ENCODE data around the gene DMC1. TPM values are rescaled to one million over a fixed set of nuclear protein-coding genes. Genes with fewer than 3 reads are reported as not detected.

Gene DMC1
- total and polyA plus RNA-seq, 2 of the 13 experiments (the other 11 are each of a cell fraction or from before 2014, with no cell fraction given) = 0.82 TPM; not detected in 1

- TF ChIP-seq BCL3 (CRISPR knock-in tag; IDR thresholded peaks at IDR 0.05) = no peak
- TF ChIP-seq SIN3A (IDR thresholded peaks at IDR 0.05; ENCODE audit: borderline replicate concordance, low read depth, low read length) = peak; percentile 35; the same call in 1 of the 2 replicates
- TF ChIP-seq YEATS4 (CRISPR knock-in tag; IDR thresholded peaks at IDR 0.05; ENCODE audit: borderline replicate concordance) = 0 out of 2 replicates have a peak, but pooled peaks have one; percentile 23
- TF ChIP-seq ZNF644 (CRISPR knock-in tag; IDR thresholded peaks at IDR 0.05; ENCODE audit: low read depth) = no peak
- TF ChIP-seq ZNF691 (CRISPR knock-in tag; IDR thresholded peaks at IDR 0.05; ENCODE audit: borderline replicate concordance, low read depth) = 0 out of 2 replicates have a peak, but pooled peaks have one; percentile 16
- TF ChIP-seq POLR2AphosphoS5 (IDR thresholded peaks at IDR 0.05; ENCODE audit: low read depth, low read length) = 0 out of 2 replicates have a peak, but pooled peaks have one; percentile 23
- TF ChIP-seq ZNF563 (CRISPR knock-in tag; IDR thresholded peaks at IDR 0.05) = no peak
- peak in 1 of 2 experiments; percentile 56; a peak in 2 of 4 replicates for TF ChIP-seq HMGXB4 (CRISPR knock-in tag; IDR thresholded peaks at IDR 0.05; ENCODE audit: borderline replicate concordance in 1 of 2, low read depth in 1 of 2)
- no peak for TF ChIP-seq HNRNPH1 (optimal IDR thresholded peaks at IDR 0.05; ENCODE audit: low read depth, low read length)
- TF ChIP-seq CSRNP2 (CRISPR knock-in tag; conservative IDR thresholded peaks at IDR 0.05; ENCODE audit: low read depth) = no peak
- TF ChIP-seq NR0B2 (CRISPR knock-in tag; IDR thresholded peaks at IDR 0.05) = no peak
- no peak for TF ChIP-seq CEBPB (IDR thresholded peaks at IDR 0.05; ENCODE audit: borderline replicate concordance, low read depth, low read length)
- TF ChIP-seq ZMYM2 (CRISPR knock-in tag; IDR thresholded peaks at IDR 0.05) = no peak
- no peak for TF ChIP-seq HDAC6 (IDR thresholded peaks at IDR 0.05; ENCODE audit: low read depth, low read length)
- peak; percentile 16; the same call in 1 of the 2 replicates for TF ChIP-seq KDM2A (CRISPR knock-in tag; IDR thresholded peaks at IDR 0.05; ENCODE audit: borderline replicate concordance, low read depth)
- no peak for TF ChIP-seq ZNF362 (CRISPR knock-in tag; IDR thresholded peaks at IDR 0.05; ENCODE audit: borderline replicate concordance)
- TF ChIP-seq SAP130 (CRISPR knock-in tag; IDR thresholded peaks at IDR 0.05; ENCODE audit: low read depth) = peak; percentile 36
- no peak for TF ChIP-seq ZNF329 (CRISPR knock-in tag; IDR thresholded peaks at IDR 0.05; ENCODE audit: low read depth)
- TF ChIP-seq ARNTL (CRISPR knock-in tag; IDR thresholded peaks at IDR 0.05) = 0 out of 2 replicates have a peak, but pooled peaks have one; percentile 2
- no peak for TF ChIP-seq ZNF557 (CRISPR knock-in tag; IDR thresholded peaks at IDR 0.05)
- no peak for TF ChIP-seq ZNF605 (CRISPR knock-in tag; IDR thresholded peaks at IDR 0.05)
These were observed at the start of gene DMC1 (continued) for GRCh38 chr22:38569972-38570778.
